SIG-M5 treated with dmso at 0.1 percent for 504 hours (cell line): ENCODE measurements around the gene CHI3L1.

Experiments
- DNase-seq: peaks from one replicate; lab custom pipeline; 2025; ENCODE audit not compliant: unreplicated experiment; lab: John Stamatoyannopoulos, UW

Gene CHI3L1

GRCh38 chr1:203169770-203170520, 16.6 kb downstream of the CHI3L1 start:
- DNase-seq: peak; percentile 47

- DNase-seq: no peak
Observed at GRCh38 chr1:203168991-203169390, 17.5 kb downstream of the CHI3L1 start.

- DNase-seq: no peak
Observed at GRCh38 chr1:203168256-203168786, 18.2 kb downstream of the CHI3L1 start.

- no peak for DNase-seq
Observed at GRCh38 chr1:203167913-203168200, 18.6 kb downstream of the CHI3L1 start.

- no peak for DNase-seq
Observed at GRCh38 chr1:203167026-203167912, 19.2 kb downstream of the CHI3L1 start.

GRCh38 chr1:203166192-203166940, 20.1 kb downstream of the CHI3L1 start:
- peak; percentile 53 for DNase-seq

GRCh38 chr1:203165800-203166161, 20.7 kb downstream of the CHI3L1 start:
- no peak for DNase-seq

- DNase-seq: no peak
Observed at GRCh38 chr1:203165101-203165799, 21.3 kb downstream of the CHI3L1 start.

GRCh38 chr1:203163891-203164635, 22.4 kb downstream of the CHI3L1 start:
- no peak for DNase-seq

- DNase-seq: peak; percentile 19
Observed at GRCh38 chr1:203162403-203162802, 24.1 kb downstream of the CHI3L1 start.

- DNase-seq: no peak
Observed at GRCh38 chr1:203161703-203162102, 24.8 kb downstream of the CHI3L1 start.

- DNase-seq: no peak
Observed at GRCh38 chr1:203161175-203161574, 25.3 kb downstream of the CHI3L1 start.

- DNase-seq: no peak
Observed at GRCh38 chr1:203159844-203160243, 26.7 kb downstream of the CHI3L1 start.

- DNase-seq: no peak
Observed at GRCh38 chr1:203158960-203159665, 27.4 kb downstream of the CHI3L1 start.

- no peak for DNase-seq
Observed at GRCh38 chr1:203158423-203158822, 28.1 kb downstream of the CHI3L1 start.

- DNase-seq: no peak
Observed at GRCh38 chr1:203156280-203156679, 30.2 kb downstream of the CHI3L1 start.

GRCh38 chr1:203153989-203154821, 32.3 kb downstream of the CHI3L1 start:
- peak; percentile 43 for DNase-seq
